Stimulated activated CD4-positive, alpha-beta T cell treated with anti-CD3 and anti-CD28 coated beads, Interleukin-2, amount 100 ng/mL, for 4 hours (primary cell): ENCODE data around the gene MTO1.
"Not testable (repeated sequence)": the region's sequence is repeated elsewhere in the genome, so short reads cannot be mapped to it uniquely, and the experiment has no call there.

Experiments
- DNase-seq: peaks from one replicate; pipeline ENCODE4 v3.0.0-alpha.2; 2020; ENCODE audit warnings: low read depth

Gene MTO1

DNA sequence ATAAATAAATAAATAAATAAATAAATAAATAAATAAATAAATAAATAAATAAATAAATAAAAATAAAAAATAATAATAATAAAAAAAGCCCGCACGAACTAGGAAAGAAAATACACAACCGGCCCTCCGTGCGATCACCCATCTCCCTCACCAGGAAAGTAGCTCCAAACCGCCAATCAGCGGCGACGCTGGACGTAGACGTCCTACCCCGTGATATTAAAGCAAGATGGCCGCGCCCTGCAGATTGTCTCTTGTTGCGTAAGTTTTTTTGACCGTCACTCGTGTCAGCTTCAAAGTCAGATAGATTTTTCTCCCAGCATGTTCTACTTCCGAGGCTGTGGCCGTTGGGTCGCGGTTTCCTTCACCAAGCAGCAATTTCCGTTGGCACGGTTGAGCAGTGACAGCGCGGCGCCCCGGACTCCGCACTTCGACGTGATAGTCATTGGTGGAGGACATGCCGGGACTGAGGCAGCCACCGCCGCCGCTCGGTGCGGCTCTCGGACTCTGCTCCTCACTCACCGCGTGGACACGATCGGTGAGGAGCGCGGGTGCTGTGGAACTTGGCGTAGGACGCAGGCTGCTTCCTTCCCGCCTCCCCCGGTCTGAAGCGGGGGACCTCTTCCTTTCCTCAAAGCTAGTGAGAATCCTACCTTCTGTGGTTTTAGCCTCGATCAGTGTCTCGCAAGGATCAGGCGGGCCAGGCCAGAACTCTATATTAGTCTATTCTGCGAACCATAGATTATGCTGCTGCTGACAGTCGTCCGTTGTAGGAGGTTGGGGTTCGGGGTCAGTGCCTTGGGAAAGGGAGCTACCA lies at the start of gene MTO1:
TSS of gene MTO1 (plus strand) at position 201 of the 814 bp plus-strand sequence. CDS start at position 319, 118 bp downstream.
- DNase-seq: peak; percentile 67

GRCh38 chr6:73413102-73413501 lies 48.4 kb upstream of the MTO1 start:
- DNase-seq: no peak

DNA sequence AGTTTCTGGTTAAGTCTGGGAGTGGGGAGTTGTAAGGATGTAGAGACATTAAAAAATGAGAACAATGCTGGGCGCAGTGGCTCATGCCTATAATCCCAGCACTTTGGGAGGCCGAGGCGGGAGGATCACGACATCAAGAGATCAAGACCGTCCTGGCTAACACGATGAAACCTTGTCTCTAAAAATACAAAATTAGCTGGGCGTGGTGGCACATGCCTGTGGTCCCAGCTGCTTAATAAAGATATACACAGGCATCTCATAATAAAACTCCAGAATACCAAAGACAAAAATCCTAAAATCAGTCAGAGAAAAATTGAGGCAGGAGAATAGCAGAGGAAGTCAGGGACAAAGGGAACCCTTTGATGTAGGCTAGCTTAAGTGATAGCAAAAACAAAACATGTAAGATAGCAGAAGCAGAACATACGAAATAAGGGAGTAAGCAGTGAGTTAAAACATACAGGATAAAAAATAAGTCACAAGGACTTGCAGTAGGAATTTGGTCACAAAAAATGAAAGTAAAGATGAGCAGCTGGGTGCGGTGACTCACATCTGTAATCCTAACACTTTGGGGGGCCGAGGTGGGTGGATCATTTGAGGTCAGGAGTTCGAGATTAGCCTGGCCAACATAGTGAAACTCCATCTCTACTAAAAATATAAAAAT lies 43.3 kb upstream of the MTO1 start:
- no peak for DNase-seq

GRCh38 chr6:73421534-73421933 lies 40.0 kb upstream of the MTO1 start:
- DNase-seq: no peak

DNA sequence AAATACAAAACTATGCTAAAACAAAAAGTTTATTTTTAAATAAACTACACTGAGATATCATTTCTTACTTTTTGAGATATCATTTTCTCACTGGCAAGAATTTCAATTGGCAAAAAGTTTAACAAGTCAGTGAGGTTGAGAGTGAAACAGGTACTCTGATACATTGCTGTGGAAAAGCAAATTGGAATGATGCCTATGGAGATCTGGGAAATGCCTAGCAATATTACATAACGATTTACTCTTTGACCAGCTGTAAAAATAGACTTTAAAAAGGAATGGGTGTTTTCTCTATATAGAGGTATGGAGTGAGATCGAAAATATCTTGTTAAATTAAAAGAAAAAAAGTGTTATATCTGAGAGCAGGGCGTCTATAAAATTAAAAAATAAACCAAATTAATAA lies 26.3 kb upstream of the MTO1 start:
- no peak for DNase-seq

DNA sequence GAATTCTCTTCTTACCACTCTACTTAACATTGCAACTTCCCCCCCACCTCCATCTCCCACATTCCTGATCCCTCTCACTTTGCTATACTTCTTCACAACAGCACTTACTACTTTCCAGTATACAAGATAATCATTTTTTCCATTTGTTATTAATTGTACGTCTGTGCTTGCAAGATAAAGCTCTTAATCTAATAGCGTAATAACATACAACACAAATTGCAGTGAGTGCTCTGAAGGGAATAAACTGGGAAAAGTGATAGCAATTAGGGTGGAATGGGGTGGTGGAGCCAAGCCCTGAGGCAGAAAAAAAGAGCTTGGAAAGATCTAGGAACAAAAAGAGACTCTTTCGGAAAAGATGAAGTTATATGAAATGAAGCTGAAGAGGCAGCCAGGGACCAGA lies 18.0 kb upstream of the MTO1 start:
- DNase-seq: no peak

DNA sequence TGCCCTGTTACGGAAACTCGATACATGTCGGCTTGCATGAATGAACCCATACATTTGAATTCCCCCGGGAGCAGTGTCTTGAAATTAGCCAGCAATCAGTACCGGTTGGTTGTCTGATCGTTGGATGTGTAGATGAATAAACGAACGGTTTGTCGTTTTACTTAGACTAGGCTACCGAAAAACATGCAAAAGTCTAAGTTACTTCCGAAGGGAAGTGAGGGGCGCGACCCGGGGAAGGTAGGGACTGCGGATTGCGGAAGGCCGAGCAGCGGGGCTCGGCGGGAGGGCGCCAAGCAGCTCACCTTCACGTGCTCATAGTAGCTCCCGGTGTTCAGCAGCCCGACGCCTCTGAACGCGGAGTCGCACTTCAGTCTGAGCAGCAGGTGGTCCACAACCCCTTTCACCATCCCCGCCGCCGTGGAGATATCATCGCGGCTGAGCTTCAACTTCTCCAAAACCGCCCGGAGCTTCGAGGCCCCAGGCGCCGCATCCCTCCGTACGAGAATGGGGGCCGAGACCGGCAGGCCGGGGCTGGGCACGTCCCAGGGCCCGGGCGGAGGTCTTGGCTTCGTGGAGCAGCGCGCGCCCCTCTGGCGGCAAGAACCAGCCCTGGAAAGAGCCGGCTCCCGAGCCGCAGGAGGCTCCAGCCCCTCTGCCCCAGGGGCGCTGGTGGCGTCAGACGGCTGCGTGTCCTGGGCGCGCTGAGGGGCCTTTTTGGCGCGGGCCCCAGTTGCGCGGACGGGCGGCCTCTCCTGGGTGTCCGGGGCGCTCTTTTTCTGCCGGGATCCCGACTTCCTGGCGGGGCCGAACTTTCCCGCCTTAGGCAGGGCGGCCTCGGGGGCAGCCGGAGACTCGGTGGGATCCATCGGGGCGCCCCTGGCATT lies 10.1 kb upstream of the MTO1 start:
- no peak for DNase-seq

- peak; percentile 65 for DNase-seq
These were observed 9.5 kb upstream of the MTO1 start, which contains the start of gene CGAS for GRCh38 chr6:73452107-73452461. TSS of gene CGAS (minus strand) at chr6:73452297. CDS start at chr6:73452181, 116 bp downstream.

DNA sequence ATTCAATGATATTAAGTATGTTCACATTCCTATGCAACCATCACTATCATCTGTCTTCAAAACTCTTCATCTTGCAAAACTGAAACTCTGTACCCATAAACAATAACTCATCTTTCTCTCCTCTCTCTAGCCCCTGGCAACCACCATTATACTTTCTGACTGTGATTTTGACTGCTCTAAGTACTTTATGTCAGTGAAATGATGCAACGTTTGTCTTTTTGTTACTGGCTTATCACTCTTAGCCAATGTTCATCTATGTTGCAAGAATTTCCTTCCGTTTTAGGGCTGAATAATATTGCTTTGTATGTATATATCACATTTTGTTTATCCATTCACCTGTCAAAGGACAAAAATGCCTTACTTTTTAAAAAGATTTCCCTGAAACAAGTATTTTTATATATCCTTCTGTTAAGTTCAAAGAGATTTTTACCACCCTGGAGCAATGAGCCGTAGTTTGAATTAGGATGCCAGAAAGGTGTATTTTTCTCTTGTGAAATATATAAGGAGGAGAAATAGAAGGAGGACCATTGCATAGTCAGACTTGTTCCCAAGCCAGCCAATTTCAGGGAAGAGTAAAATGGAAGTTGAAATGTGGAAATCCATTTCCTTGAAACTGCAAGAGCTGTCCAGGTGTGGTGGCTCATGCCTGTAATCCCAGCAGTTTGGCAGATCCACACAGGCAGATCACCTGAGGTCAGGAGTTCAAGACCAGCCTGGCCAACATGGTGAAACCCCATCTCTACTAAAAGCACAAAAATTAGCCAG lies 5.5 kb upstream of the MTO1 start:
- no peak for DNase-seq

DNA sequence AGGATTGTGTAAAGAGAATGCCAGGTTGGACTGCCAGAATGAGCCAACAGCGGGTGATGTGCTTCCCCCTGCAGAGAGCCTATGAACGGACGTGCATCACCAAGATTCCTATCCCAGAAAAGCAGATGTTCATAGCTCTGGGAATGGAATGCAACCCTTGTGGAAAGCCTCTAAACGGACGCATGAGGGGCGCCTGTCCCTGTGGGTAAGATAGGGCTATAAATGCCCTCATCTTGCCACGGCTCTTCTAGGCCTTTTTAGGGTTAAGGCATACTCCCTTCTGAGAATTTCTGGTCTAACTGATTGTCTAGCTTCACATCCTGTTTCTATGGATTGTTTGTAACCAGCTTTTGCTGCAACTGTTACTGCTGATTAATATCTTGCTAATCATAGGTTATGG lies 2.1 kb upstream of the MTO1 start:
- not testable (repeated sequence) for DNase-seq

- no peak for DNase-seq
These were observed 1.5 kb upstream of the MTO1 start for GRCh38 chr6:73460056-73460455.

DNA sequence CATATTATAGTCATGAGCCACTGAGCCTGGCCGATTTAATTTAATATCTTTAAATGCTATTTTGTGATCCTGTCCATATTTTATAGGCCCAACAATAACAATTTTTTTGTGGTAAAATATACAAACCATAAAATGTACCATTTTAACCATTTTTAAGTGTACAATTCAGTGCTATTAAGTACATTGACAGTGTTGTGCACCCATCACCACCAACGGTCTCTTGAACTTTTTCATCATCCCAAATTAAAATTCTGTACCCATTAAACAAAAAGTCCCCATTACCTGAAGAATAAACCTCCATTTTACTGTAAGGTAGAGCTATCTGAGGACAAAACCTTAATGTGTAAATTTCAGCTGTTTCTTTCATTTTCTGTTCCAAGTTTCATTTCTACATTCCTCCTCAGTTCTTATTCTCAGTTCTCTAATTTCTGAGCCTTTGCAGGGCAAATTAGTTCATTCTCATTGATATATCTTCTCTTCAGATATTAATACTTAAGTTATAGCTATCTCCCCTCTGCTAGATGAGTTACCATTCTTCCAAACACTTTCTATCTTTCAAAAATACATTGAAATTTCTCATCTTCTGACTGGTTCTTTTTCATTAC lies 10.3 kb downstream of the MTO1 start:
- no peak for DNase-seq

GRCh38 chr6:73476723-73477122 lies 15.2 kb downstream of the MTO1 start:
- no peak for DNase-seq

DNA sequence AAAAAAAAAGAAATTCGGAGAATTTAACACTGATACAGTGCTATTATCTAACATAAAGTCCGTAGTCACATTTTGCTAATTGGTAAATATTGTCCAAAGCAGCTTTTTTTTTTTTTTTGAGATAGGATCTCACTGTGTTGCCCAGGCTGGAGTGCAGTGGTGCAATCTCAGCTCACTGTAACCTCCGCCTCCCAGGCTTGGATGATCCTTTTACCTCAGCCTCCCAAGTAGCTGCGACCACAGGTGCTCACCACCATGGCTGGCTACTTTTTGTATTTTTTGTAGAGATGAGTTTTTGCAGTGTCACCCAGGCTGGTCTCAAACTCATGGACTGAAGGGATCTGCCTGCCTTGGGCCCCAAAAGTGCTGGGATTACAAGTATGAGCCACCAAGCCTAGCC lies 15.9 kb downstream of the MTO1 start:
- no peak for DNase-seq

- DNase-seq: no peak
These were observed 20.4 kb downstream of the MTO1 start for GRCh38 chr6:73481969-73482368.

DNA sequence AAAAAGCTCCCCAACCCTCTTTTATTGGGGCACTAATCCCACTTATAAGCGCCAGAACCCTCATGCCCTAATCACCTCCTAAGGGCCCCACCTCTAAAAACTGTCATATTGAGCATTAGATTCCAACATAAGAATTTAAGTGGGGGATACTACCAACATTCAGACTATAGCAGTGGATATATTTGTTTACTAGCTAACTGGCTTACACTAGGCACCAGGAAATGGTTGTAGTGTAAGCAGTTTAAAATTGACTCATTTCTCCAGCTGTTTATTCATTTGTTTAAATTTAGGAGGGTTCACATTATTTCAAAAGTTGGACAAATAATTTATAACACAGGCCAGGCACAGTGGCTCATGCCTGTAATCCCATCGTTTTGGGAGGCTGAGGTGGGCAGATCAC lies 22.9 kb downstream of the MTO1 start:
- no peak for DNase-seq

- no peak for DNase-seq
These were observed 25.9 kb downstream of the MTO1 start for GRCh38 chr6:73487473-73487872.

GRCh38 chr6:73491377-73491776 lies 29.8 kb downstream of the MTO1 start:
- no peak for DNase-seq

- DNase-seq: no peak
These were observed 36.4 kb downstream of the MTO1 start for GRCh38 chr6:73497915-73498314.

DNA sequence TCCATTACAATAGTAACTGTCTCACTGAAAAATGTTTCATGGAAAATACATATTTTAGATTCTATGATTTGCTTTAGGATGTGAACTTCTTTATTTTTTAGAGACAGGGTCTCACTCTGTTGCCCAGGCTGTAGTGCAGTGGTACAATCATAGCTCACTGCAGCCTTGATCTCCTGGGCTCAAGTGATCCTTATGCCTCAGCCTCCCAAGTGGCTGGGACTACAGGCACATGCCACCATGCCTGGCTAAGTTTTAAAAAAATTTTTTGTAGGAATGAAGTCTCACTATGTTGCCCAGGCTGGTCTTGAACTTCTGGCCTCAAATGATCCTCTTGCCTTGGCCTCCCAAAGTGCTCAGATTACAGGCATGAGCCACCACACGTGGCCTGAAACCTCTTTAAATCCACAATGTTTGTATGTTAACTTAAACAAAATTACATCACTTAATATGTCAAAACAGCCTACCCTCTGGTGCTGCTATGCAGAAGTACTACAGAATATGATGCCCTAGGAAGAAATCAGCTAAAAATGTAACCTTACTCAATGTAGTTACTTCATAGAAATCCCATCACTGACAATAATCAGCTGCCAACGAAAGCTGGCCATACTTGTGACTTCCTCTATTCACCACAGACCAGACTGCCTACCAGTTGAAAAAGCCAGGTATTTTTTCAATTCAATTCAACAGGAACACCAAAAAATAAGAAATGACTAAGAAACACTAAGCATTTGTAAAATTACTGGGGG lies 41.7 kb downstream of the MTO1 start:
- no peak for DNase-seq

GRCh38 chr6:73504160-73504559 lies 42.6 kb downstream of the MTO1 start:
- DNase-seq: no peak
